Chondrocyte (in vitro differentiated cells): Measurements from ENCODE around the gene SH3PXD2A. TPM values are rescaled to one million over a fixed set of nuclear protein-coding genes. Genes with fewer than 3 reads are reported as not detected.

Source experiments
- DNase-seq: peaks from one replicate; pipeline ENCODE4 v3.0.0; 2021; ENCODE audit warnings: mixed read lengths, low spot score
- H3K27ac Mint-ChIP-seq: one replicate; pipeline ENCODE4 v1.8.0; 2021; ENCODE audit warnings: mild to moderate bottlenecking, moderate library complexity, mixed read lengths; ENCODE audit not compliant: unreplicated experiment
- H3K27me3 Mint-ChIP-seq: 2 replicates; pipeline ENCODE4 v1.8.0; 2021; ENCODE audit warnings: low read depth, mixed read lengths
- H3K36me3 Mint-ChIP-seq: 2 replicates; pipeline ENCODE4 v1.8.0; 2021; ENCODE audit warnings: low read depth, mixed read lengths
- H3K4me1 Mint-ChIP-seq: 2 replicates; pipeline ENCODE4 v1.8.0; 2021; ENCODE audit warnings: low read depth, mild to moderate bottlenecking, mixed read lengths
- H3K4me3 Mint-ChIP-seq: one replicate; pipeline ENCODE4 v1.8.0; 2021; ENCODE audit warnings: mild to moderate bottlenecking, moderate library complexity, mixed read lengths; ENCODE audit not compliant: unreplicated experiment
- H3K9me3 Mint-ChIP-seq: 2 replicates; pipeline ENCODE4 v1.8.0; 2021; ENCODE audit warnings: low read depth, mixed read lengths
- CTCF ChIP-seq: fragments of 200-600 bp; sonication (generic); IDR thresholded peaks from 2 replicates; pipeline ENCODE4 v1.5.0; 2021; ENCODE audit warnings: antibody characterized with exemption, mild to moderate bottlenecking, moderate library complexity
- total RNA-seq: library from RNA; stranded (reverse); gene quantifications from 3 replicates; pipeline ENCODE4 v1.2.1, GENCODE V29; 2021

Gene SH3PXD2A
- total RNA-seq, 1 donor from 2014 or later = 46.0 TPM

GRCh38 chr10:103746598-103746997 is 108.8 kb downstream of the SH3PXD2A start:
- no peak for TF ChIP-seq CTCF
- no peak for DNase-seq
- H3K36me3 Mint-ChIP-seq = no peaks in the 10 kb centered on the region
- H3K27me3 Mint-ChIP-seq = no peaks in the 10 kb centered on the region
- peaks cover 5% of the 10 kb centered on the region for H3K4me1 Mint-ChIP-seq
- no peaks in the 10 kb centered on the region for H3K9me3 Mint-ChIP-seq
- no peak overlapping the region for H3K4me3 Mint-ChIP-seq
- H3K27ac Mint-ChIP-seq = no peak overlapping the region

- Mint-ChIP-seq H3K36me3 (no peaks in the 10 kb centered on the region), H3K27me3 (no peaks in the 10 kb centered on the region), H3K9me3 (no peaks in the 10 kb centered on the region), H3K27ac (no peak overlapping the region), H3K4me1 (no peaks in the 10 kb centered on the region), H3K4me3 (no peak overlapping the region)
- no peak for TF ChIP-seq CTCF
- no peak for DNase-seq
Measured at GRCh38 chr10:103745341-103746247, 109.8 kb downstream of the SH3PXD2A start.

GRCh38 chr10:103742824-103743223 is 112.6 kb downstream of the SH3PXD2A start:
- H3K4me3 Mint-ChIP-seq = no peak overlapping the region
- no peak overlapping the region for H3K27ac Mint-ChIP-seq
- no peaks in the 10 kb centered on the region for H3K27me3 Mint-ChIP-seq
- no peaks in the 10 kb centered on the region for H3K9me3 Mint-ChIP-seq
- H3K36me3 Mint-ChIP-seq = no peaks in the 10 kb centered on the region
- TF ChIP-seq CTCF = no peak
- DNase-seq = no peak
- H3K4me1 Mint-ChIP-seq = peaks cover 11% of the 10 kb centered on the region

- Mint-ChIP-seq H3K27me3 (no peaks in the 10 kb centered on the region), H3K4me1 (peaks cover 11% of the 10 kb centered on the region), H3K27ac (no peak overlapping the region), H3K36me3 (no peaks in the 10 kb centered on the region), H3K4me3 (no peak overlapping the region), H3K9me3 (no peaks in the 10 kb centered on the region)
- no peak for DNase-seq
- no peak for TF ChIP-seq CTCF
Measured at GRCh38 chr10:103740611-103741010, 114.8 kb downstream of the SH3PXD2A start.

GRCh38 chr10:103739039-103739764 is 116.2 kb downstream of the SH3PXD2A start:
- TF ChIP-seq CTCF = no peak
- H3K27me3 Mint-ChIP-seq = no peaks in the 10 kb centered on the region
- DNase-seq = no peak
- no peaks in the 10 kb centered on the region for H3K9me3 Mint-ChIP-seq
- peak overlapping the region; percentile 46 for H3K27ac Mint-ChIP-seq
- peaks cover 11% of the 10 kb centered on the region for H3K4me1 Mint-ChIP-seq
- no peaks in the 10 kb centered on the region for H3K36me3 Mint-ChIP-seq
- peak overlapping the region; percentile 45 for H3K4me3 Mint-ChIP-seq
